HG03095 (cell line): Measurements from ENCODE around the gene XIRP2.
"Not testable (repeated sequence)": the region's sequence is repeated elsewhere in the genome, so short reads cannot be mapped to it uniquely, and the experiment has no call there.

Source experiments
- ATAC-seq: cut with Tn5 transposase; IDR thresholded peaks from one replicate; pipeline ENCODE4 v1.9.1; 2021; ENCODE audit warnings: moderate library complexity; ENCODE audit not compliant: unreplicated experiment

XIRP2 gene

DNA sequence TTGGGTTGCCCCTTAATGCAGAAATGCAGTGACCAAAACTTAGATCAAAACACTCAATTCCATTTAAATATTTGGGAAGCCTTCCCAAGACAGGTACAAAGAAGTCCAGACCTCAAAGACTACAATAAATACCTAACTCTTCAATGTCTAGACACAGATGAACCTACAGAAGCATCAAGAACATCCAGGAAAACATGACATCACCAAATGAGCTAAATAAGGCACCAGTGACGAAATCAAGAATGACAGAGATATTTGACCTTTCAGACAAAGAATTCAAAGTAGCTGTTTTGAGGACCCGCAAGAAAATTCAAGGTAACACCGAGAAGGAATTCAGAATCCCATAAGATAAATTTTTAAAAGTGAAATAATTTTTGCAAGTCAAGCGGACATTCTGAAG lies 140.2 kb downstream of the XIRP2 start:
- no peak for ATAC-seq

DNA sequence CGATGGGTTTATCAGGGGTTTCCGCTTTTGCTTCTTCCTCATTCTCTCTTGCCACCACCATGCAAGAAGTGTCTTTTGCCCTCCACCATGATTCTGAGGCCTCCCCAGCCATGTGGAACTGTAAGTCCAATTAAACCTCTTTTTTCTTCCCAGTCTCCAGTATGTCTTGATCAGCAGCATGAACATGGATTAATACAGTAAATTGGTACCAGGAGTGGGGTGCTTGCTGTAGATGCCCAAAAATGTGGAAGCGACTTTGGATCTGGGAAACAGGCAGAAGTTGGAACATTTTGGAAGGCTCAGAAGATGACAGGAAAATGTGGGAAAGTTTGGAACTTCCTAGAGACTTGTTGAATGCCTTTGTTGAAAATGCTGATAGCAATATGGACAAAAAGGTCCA lies 146.7 kb downstream of the XIRP2 start:
- not testable (repeated sequence) for ATAC-seq

GRCh38 chr2:167048829-167049228 lies 160.5 kb downstream of the XIRP2 start:
- ATAC-seq = no peak

DNA sequence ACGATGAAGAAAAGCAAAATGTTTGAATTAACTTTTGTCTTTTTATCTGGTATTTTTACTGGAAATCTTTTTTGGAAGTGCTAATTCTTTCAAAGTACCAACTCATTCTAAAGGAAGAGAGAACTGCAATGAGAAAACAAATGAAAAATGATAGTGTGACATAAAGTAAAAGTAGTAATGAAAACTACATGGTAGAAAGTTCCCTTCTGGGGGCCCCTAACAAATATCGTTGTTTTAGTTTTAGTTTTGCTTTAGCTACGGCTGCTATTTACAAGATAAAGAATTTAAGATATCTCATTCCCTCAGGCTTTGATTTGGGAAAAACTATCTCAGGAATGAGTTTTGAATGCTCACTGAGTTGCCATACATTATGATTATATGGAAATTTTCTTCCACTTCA lies 161.4 kb downstream of the XIRP2 start:
- no peak for ATAC-seq

GRCh38 chr2:167052825-167053224 lies 164.5 kb downstream of the XIRP2 start:
- ATAC-seq = no peak

DNA sequence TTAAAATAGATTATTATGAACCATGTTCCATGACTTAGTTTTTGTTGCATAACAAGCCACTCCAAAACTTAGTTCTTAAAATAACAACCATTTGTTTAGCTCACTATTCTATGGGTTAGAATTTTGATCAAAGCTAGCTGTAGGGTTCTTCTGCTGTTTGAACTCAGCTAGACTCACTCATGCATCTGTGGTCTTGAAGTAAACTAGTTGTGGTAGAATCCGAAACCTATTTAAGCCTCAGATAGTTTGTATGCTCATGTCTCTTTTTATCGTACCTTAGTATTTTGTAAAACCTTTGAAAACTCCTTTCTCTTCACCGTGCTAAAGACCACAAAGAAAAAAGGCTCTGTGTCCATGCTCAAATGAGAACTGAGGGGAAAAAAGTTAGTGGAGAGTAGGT lies 166.6 kb downstream of the XIRP2 start:
- no peak for ATAC-seq

DNA sequence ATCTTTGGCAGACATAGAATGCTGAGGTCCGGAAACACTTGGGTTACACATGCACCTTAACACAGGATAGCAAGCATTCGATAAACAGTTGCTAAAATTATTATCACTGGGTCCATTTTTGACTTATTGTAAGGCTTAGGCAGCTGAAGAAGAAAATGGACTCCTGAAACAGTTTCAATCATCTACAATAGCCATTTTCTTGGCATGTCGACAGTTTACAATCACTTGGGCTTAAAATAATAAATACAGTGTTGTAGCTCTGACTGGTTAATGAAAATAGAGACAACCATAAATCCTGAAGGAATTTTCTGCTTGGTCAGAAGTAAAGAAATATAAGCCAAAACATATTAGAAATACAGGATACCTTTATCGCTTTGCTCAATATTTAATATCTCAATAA lies 169.2 kb downstream of the XIRP2 start:
- no peak for ATAC-seq

GRCh38 chr2:167059173-167059572 lies 170.9 kb downstream of the XIRP2 start:
- no peak for ATAC-seq

DNA sequence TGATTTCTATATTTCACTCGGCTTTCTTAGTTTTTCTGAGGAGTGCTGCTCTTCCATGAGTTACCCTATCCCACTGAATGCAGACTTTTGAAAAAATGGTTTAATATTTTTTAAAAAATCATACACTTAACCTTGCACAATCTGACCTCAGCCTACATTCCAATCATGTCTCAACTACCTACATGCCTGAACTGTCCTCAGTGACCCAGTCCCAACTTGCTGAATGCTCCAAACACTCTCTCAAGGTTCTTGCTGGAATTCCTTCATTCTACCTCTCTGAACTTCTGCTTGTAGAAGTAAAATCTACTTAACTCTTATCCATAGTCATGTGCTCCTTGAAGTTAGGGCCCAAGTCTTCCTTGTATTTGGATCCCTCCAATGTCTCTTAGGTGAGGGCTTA lies 181.6 kb downstream of the XIRP2 start:
- ATAC-seq = no peak

DNA sequence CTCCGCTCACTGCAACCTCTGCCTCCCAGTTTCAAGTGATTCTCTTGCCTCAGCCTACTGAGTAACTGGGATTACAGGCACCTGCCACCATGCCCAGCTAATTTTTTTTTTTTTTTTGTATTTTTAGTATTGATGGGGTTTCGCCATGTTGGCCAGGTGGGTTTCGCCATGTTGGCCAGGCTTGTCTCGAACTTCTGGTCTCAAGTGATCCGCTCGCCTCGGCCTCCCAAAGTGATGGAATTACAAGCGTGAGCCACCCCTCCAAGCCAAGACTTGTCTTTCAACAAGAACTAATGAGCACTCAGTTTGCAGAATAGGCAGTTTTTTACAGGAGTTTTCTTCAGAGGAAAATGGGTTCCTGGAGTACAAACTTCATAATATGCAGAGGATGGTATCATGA lies 187.4 kb downstream of the XIRP2 start:
- not testable (repeated sequence) for ATAC-seq

GRCh38 chr2:167098931-167099330 lies 210.7 kb downstream of the XIRP2 start:
- ATAC-seq = not testable (repeated sequence)

DNA sequence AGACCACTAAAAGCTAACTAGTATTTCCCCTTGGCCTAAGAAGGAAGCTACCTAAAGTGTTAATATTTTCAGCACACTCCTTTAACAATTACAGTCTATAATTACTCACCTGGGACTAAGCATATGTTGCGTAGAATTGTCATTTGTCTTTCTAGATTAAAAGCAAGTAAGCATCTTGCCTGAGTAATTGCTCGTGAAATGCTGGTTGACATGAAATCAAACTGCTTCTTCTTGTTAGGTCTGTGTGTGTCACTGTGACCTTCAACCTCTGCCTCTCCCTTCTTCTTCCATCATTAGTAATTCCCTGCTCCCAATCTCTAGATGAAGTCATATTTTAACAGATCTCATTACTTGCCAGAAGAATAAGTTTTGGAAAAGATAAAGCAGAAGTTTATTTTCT lies 212.2 kb downstream of the XIRP2 start:
- ATAC-seq = no peak

GRCh38 chr2:167103028-167103756 lies 214.9 kb downstream of the XIRP2 start:
- ATAC-seq = no peak

DNA sequence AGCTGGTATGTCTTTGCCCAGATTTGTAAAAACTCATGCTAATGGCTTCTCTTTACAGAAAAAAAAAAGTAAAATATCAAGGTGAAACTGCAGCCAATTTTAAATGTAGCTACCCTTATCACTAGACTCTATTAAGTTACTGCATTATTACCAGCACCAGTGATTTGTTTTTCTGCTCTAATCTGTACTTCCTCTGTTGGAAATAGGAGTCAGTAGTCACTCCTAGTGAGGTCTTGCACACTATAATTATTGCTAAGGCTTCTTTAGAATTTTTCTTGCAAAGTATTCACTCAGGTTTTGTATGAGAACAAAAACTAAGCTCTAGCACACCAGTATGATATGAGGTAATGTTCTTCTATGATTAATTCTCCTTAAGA lies 215.5 kb downstream of the XIRP2 start:
- no peak for ATAC-seq

DNA sequence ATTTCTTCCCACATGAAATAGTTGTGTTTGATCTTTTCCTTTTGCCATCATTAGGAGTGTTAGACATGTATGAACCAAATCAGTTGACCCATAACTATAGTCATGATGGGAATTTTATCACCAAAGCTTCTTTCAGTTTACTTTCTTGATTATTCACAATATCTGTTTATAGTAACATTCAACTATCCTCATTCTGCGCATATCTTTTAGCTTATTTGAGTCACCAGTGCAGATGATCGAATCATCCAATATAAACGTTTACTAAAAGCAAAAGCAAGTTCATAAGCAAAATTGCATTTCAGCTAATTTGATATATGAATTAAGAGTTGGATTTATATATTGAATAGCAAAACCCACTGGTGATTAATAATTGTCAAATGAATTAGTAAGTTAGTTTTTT lies 216.4 kb downstream of the XIRP2 start:
- no peak for ATAC-seq

DNA sequence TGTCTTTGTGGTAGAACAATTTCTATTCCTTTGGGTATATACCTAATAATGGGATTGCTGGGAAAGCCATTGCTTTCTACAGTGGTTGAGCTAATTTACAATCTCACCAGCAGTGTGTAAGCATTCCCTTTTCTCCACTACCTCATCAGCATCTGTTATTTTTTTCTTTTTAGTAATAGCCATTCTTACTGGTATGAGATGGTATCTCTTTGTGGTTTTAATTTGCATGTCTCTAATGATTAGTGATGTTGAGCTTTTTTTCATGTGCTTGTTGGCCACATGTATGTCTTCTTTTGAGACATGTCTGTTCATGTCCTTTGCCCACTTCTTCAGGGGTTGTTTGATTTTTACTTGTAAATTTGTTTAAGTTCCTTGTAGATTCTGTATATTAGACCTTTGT lies 221.4 kb downstream of the XIRP2 start:
- not testable (repeated sequence) for ATAC-seq

DNA sequence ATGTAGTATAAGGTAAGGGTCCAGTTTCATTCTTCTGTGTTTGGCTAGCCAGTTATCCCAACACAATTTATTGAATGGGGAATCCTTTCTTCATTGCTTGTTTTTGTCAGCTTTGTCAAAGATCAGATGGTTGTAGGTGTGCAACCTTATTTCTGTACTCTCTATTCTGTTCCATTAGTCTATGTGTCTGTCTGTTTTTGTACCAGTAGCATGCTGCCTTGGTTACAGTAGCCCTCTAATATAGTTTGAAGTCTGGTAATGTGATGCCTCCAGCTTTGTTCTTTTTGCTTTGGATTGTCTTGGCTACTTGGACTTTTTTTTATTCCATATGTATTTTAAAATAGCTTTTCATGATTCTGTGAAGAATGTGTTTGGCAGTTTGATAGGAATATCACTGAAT lies 222.1 kb downstream of the XIRP2 start:
- ATAC-seq = no peak

- no peak for ATAC-seq
Measured at GRCh38 chr2:167114018-167114417, 225.7 kb downstream of the XIRP2 start.

DNA sequence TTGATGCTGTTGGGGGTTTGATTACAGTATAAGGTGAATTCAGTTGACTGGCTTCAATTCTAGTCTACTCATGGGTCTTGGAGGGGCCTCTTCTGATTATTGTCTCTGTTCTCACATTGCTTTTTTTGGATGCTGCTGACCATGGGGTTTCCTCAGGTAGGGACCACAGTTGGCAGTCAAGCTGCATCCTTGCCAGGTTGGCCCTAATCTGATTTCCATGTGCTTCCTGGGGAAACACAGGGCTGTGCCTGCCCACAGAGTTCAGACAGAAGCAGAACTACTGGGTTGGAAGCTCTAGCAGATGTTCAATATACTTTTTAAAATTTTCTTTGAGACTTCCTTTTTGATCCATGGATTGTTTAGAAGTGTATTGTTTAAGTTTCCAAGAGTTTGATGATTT lies 227.3 kb downstream of the XIRP2 start:
- ATAC-seq = no peak

- no peak for ATAC-seq
Measured at GRCh38 chr2:167122389-167122788, 234.1 kb downstream of the XIRP2 start.

DNA sequence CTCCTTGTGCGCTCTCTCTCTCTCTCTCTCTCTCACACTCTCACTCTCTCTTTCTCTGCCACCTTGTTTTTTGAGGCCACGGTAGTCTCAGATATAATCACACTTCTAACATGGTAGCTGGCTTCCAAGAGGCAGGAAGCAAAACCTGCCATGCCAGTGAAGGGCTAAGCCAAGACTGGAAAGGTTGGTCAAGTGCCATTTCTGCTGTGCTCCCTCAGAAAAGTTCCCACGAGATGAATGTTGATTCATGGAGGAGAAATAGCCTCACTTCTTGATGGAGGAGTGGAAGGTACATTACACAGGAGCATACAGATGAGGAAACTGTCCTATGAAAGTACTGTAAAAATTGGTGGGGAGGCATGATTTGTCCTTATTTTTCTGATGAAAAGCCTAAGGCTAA lies 237.9 kb downstream of the XIRP2 start:
- ATAC-seq = no peak

DNA sequence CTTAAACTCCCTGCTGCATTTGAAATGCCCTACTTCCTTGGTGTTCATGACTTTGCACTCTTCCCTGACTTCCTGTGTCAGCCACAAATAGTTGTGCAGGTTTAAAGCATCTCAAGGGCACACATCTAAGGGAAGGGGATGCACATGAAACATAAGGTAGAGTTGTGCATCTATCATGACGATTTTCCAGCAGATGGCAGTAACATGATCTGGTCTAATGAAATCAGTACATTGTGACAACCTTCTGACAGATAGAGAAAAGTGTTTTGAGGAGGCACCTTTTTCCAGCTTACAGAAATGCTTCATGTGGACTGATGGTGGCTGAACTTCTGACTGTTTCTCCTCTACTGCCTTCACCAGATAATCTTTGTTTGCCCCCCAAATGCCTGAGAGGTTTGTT lies 238.9 kb downstream of the XIRP2 start:
- no peak for ATAC-seq

GRCh38 chr2:167128130-167128529 lies 239.8 kb downstream of the XIRP2 start:
- no peak for ATAC-seq
